Loucy (cell line): ENCODE results near the gene SOS1.

Experiments used
- CTCF ChIP-seq: fragments of 200-600 bp; sonication (generic); conservative IDR thresholded peaks from 2 replicates; pipeline ENCODE4 v1.5.1; 2014; ENCODE audit warnings: mild to moderate bottlenecking, antibody characterized with exemption, low read length
- EZH2phosphoT487 ChIP-seq: fragments of 200-600 bp; IDR thresholded peaks from 2 replicates; pipeline ENCODE4 v1.6.1; 2018; ENCODE audit warnings: antibody characterized with exemption, mild to moderate bottlenecking, moderate library complexity, borderline replicate concordance

GRCh38 chr2:39007875-39008504, 112.9 kb downstream of the SOS1 start:
- TF ChIP-seq CTCF (no peak), EZH2phosphoT487 (no peak)
